ENCODE data around the gene NEK8. TPM values are rescaled to one million over a fixed set of nuclear protein-coding genes. Genes with fewer than 3 reads are reported as not detected.

Gene NEK8
- total and polyA plus RNA-seq, 4 donors = 5.1 to 14.7 (median 7.4) TPM

DNA sequence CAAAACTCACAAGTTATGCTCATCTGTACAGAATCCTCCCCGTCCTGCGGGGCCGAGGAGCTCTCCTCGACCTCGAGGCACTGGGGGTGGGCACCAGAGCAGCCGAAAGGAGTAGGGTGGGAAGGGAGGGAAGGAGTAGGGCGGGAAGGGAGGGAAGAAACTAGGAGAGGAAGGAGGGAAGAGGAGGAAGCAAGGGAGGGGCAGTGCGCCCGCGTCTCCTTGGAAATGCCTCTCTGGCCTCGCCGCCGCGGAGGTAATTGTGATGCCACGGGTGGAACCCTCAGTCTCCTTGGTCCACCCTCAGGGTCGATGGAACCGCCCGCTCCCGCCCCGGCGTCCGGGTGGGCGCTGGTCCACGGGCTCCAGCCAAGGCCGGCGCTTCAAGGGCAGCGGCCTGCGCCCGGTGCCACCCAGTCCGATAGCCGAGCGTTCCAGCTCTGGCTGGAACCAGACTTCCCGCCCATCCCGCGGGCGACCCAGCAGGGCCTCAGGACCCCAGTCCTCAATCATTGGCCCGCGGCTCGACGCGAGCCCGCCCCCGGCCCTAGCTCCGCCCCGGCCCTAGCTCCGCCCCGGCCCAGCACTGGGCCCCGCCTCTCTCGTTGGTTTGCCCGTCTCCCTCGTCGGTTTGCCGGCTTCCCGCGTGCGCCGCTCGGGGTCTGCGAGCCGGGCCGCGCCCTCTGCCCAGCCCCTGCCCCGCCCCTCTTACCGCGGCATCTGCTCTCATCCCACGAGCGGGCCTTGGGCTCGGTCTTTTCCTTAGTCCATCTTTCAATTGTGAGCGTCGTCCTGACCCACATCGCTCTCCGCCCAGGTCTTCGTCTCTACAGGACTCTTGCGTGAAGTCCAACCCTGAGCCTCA lies 17.5 kb upstream of the NEK8 start:
- peak; percentile 97 for ATAC-seq (ENCODE audit: insufficient read depth, low FRiP score)
- Histone ChIP-seq H3K4me3 (peak overlapping the region; percentile 57), H3K36me3 (ENCODE audit: control insufficient read depth in 4 of 4, insufficient read depth in 4 of 4, low read length in 4 of 4) (peaks cover 0 to 29% (median 12%) of the 10 kb centered on the region in 4 donors), H3K4me1 (ENCODE audit: control insufficient read depth in 5 of 5, insufficient read depth in 5 of 5, low read length in 5 of 5) (peaks cover 0 to 23% (median 5%) of the 10 kb centered on the region in 5 donors), H3K27me3 (ENCODE audit: control insufficient read depth in 3 of 3, insufficient read depth in 3 of 3, low read length in 2 of 3) (no peaks in the 10 kb centered on the region), H3K9ac (ENCODE audit: insufficient read depth in 1 of 2, low read length in 2 of 2) (peak overlapping the region; percentile 25 to 89), H3K9me3 (ENCODE audit: control insufficient read depth in 4 of 4, insufficient read depth in 3 of 4, low read length in 3 of 4) (no peaks in the 10 kb centered on the region), H3K27ac (ENCODE audit: low read depth in 1 of 2, low read length in 1 of 2) (peak overlapping the region; percentile 84 to 90)
- TF ChIP-seq, protein P1, sequence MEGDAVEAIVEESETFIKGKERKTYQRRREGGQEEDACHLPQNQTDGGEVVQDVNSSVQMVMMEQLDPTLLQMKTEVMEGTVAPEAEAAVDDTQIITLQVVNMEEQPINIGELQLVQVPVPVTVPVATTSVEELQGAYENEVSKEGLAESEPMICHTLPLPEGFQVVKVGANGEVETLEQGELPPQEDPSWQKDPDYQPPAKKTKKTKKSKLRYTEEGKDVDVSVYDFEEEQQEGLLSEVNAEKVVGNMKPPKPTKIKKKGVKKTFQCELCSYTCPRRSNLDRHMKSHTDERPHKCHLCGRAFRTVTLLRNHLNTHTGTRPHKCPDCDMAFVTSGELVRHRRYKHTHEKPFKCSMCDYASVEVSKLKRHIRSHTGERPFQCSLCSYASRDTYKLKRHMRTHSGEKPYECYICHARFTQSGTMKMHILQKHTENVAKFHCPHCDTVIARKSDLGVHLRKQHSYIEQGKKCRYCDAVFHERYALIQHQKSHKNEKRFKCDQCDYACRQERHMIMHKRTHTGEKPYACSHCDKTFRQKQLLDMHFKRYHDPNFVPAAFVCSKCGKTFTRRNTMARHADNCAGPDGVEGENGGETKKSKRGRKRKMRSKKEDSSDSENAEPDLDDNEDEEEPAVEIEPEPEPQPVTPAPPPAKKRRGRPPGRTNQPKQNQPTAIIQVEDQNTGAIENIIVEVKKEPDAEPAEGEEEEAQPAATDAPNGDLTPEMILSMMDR (IDR thresholded peaks at IDR 0.05; ENCODE audit: control extremely low read depth, extremely low read depth) = no peak
- DNase-seq = peak; percentile 97 to 98 (median 98)
- 0% methylated on average over 60 to 74 of the region's 74 CpGs for WGBS, 2 donors

DNA sequence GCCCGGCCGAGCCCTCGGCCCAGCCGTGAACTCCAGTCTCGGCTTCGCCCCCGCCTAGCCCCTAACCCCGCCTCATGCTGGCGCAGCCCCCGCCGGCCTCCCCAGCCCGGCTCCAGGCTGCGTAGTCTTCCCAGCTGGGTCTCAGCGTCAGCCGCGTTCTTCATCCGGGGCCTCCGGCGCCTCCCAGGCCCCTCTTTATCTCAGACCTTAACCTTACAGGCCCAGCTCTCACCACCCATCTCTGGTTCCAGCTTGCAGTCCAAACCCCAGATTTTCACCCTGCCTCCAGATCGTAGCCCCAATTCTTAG lies 16.9 kb upstream of the NEK8 start, which contains the start of gene PROCA1:
TSS of gene PROCA1 (minus strand) at position 166 of the 309 bp plus-strand sequence. CDS start 228 bp downstream, outside the sequence.
- Histone ChIP-seq H3K9me3 (ENCODE audit: control insufficient read depth in 4 of 4, insufficient read depth in 3 of 4, low read length in 3 of 4) (no peaks in the 10 kb centered on the region), H3K27ac (ENCODE audit: low read depth in 1 of 2, low read length in 1 of 2) (peak within 1 kb of the TSS; percentile 84 to 90), H3K9ac (ENCODE audit: insufficient read depth in 1 of 2, low read length in 2 of 2) (peak within 1 kb of the TSS; percentile 25 to 89), H3K36me3 (ENCODE audit: control insufficient read depth in 4 of 4, insufficient read depth in 4 of 4, low read length in 4 of 4) (peaks cover 0 to 31% (median 11%) of the 10 kb centered on the region in 4 donors), H3K4me1 (ENCODE audit: control insufficient read depth in 5 of 5, insufficient read depth in 5 of 5, low read length in 5 of 5) (peaks cover 0 to 29% (median 6%) of the 10 kb centered on the region in 5 donors), H3K4me3 (peak within 1 kb of the TSS; percentile 57), H3K27me3 (ENCODE audit: control insufficient read depth in 3 of 3, insufficient read depth in 3 of 3, low read length in 2 of 3) (no peaks in the 10 kb centered on the region)
- ATAC-seq (ENCODE audit: insufficient read depth, low FRiP score) (no peak), DNase-seq (no peak)
- WGBS, 2 donors = 1% methylated on average over 20 of the region's 20 CpGs
- TF ChIP-seq, protein P1 (IDR thresholded peaks at IDR 0.05; ENCODE audit: control extremely low read depth, extremely low read depth) = no peak

DNA sequence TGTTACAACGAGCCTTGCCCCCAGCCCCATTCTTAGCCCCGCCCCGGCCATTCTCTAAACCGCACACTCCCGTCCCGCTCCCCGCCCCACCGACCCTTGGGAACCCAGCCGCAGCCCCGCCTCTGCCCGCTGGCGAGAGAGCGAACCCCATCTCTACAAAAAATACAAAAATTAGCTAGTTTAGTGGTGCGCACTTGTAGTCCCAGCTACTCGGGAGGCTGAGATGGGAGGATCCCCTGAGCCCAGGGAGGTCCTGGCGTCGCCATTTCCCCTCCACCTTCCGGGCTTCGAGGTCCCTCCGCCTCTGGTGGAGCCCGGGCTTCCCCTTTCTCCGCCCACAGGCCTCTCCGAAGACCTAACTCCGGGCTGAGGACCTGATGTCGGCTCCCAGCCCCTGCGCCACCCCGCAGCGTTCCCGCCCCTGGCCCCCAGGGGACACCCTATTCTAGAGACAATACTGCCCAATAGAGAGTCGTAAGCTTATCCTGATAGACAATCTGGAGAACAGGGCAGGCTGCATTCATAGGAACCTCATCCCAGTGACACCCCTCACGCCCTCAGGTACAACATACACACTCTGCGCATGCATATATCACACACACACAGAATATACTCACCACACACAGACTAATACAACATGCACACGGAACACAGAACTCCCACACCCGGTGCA lies 16.4 kb upstream of the NEK8 start:
- H3K27me3 ChIP-seq (ENCODE audit: control insufficient read depth in 3 of 3, insufficient read depth in 3 of 3, low read length in 2 of 3) = no peaks in the 10 kb centered on the region
- 15 to 35% methylated on average over 34 of the region's 34 CpGs for WGBS, 2 donors
- ATAC-seq (ENCODE audit: insufficient read depth, low FRiP score) (peak; percentile 19), DNase-seq (peak; percentile 33 to 46 (median 33))
- peaks cover 0 to 31% (median 6%) of the 10 kb centered on the region in 5 donors for H3K4me1 ChIP-seq (ENCODE audit: control insufficient read depth in 5 of 5, insufficient read depth in 5 of 5, low read length in 5 of 5)
- peak overlapping the region in 1 of 2 donors; percentile 90 for H3K27ac ChIP-seq (ENCODE audit: low read depth in 1 of 2, low read length in 1 of 2)
- H3K9me3 ChIP-seq (ENCODE audit: control insufficient read depth in 4 of 4, insufficient read depth in 3 of 4, low read length in 3 of 4) = no peaks in the 10 kb centered on the region
- peaks cover 0 to 31% (median 11%) of the 10 kb centered on the region in 4 donors for H3K36me3 ChIP-seq (ENCODE audit: control insufficient read depth in 4 of 4, insufficient read depth in 4 of 4, low read length in 4 of 4)
- no peak overlapping the region for H3K4me3 ChIP-seq
- H3K9ac ChIP-seq (ENCODE audit: insufficient read depth in 1 of 2, low read length in 2 of 2) = no peak overlapping the region
- TF ChIP-seq, protein P1 (IDR thresholded peaks at IDR 0.05; ENCODE audit: control extremely low read depth, extremely low read depth) = no peak

Data from lung (tissue), 12 donors.